OCI-LY7 (cell line): ENCODE measurements around the gene SLC6A6. TPM values are rescaled to one million over a fixed set of nuclear protein-coding genes. Genes with fewer than 3 reads are reported as not detected.

ENCODE experiments used
- BruUV-seq: library from RNA; stranded (reverse); fragments of 400-500 nt; replicated peaks from 2 replicates; lab custom pipeline; 2021; lab: Mats Ljungman, UMichigan
- CTCF ChIA-PET: fragments of 300-600 bp; sonication (Branson Sonifier 250); formaldehyde crosslinking; loops from one replicate; lab custom pipeline; 2022; ENCODE audit warnings: antibody characterized with exemption; ENCODE audit not compliant: unreplicated experiment; lab: Charles Lee
- POLR2A ChIA-PET: fragments of 300-600 bp; sonication (Branson Sonifier 250); formaldehyde crosslinking; loops from one replicate; lab custom pipeline; 2022; ENCODE audit warnings: antibody characterized with exemption; lab: Charles Lee
- DNase-seq: peaks from one replicate; pipeline ENCODE4 v3.0.0-alpha.2; 2015; ENCODE audit warnings: low spot score
- H2AFZ ChIP-seq: fragments of 200-600 bp; sonication (generic), shearing (Covaris generic); 2 replicates; pipeline ENCODE4 v1.6.1; 2014; ENCODE audit warnings: mild to moderate bottlenecking, antibody characterized with exemption, low read length, moderate library complexity
- H3K27ac ChIP-seq: fragments of 200-600 bp; sonication (generic); 2 replicates; pipeline ENCODE4 v1.5.1; 2014; ENCODE audit warnings: mixed run types, low read depth, mild to moderate bottlenecking, moderate library complexity, low read length, inconsistent platforms; ENCODE audit not compliant: poor library complexity, severe bottlenecking
- H3K36me3 ChIP-seq: fragments of 200-600 bp; sonication (generic); 2 replicates; pipeline ENCODE4 v1.6.1; 2014; ENCODE audit warnings: mild to moderate bottlenecking, antibody characterized with exemption, low read length, moderate library complexity, mixed read lengths; ENCODE audit not compliant: insufficient read depth
- H3K4me1 ChIP-seq: fragments of 200-600 bp; sonication (generic); 2 replicates; pipeline ENCODE4 v1.5.1; 2014; ENCODE audit warnings: mild to moderate bottlenecking, low read length; ENCODE audit not compliant: insufficient read depth, poor library complexity, severe bottlenecking
- H3K4me2 ChIP-seq: fragments of 200-600 bp; sonication (generic); 2 replicates; pipeline ENCODE4 v1.6.1; 2014; ENCODE audit warnings: mild to moderate bottlenecking, low read length
- H3K4me3 ChIP-seq: fragments of 200-600 bp; sonication (generic); 2 replicates; pipeline ENCODE4 v1.5.1; 2014; ENCODE audit warnings: mild to moderate bottlenecking, low read depth, low read length; ENCODE audit not compliant: poor library complexity, severe bottlenecking
- H3K79me2 ChIP-seq: fragments of 200-600 bp; sonication (generic); 2 replicates; pipeline ENCODE4 v1.6.1; 2016; ENCODE audit warnings: low read depth, mild to moderate bottlenecking, low read length, moderate library complexity, mixed read lengths; ENCODE audit not compliant: insufficient read depth
- H3K9me2 ChIP-seq: fragments of 200-600 bp; sonication (generic); 2 replicates; pipeline ENCODE4 v1.6.1; 2016; ENCODE audit warnings: mild to moderate bottlenecking, low read length, mixed read lengths; ENCODE audit not compliant: insufficient read depth
- H3K9me3 ChIP-seq: fragments of 200-600 bp; sonication (generic); 2 replicates; pipeline ENCODE4 v1.6.1; 2014; ENCODE audit warnings: mild to moderate bottlenecking, mixed run types, low read length, mixed read lengths
- H4K20me1 ChIP-seq: fragments of 200-600 bp; sonication (generic); 2 replicates; pipeline ENCODE4 v1.6.1; 2014; ENCODE audit warnings: mild to moderate bottlenecking, antibody characterized with exemption, low read length, moderate library complexity, mixed read lengths; ENCODE audit not compliant: insufficient read depth
- EZH2phosphoT487 ChIP-seq: fragments of 200-600 bp; sonication (generic); IDR thresholded peaks from 2 replicates; pipeline ENCODE4 v1.6.1; 2018; ENCODE audit warnings: low read depth, borderline replicate concordance, mild to moderate bottlenecking, mixed run types, antibody characterized with exemption, low read length, moderate library complexity, mixed read lengths
- intact Hi-C: fragments of 100-400 bp; cut with micrococcal nuclease; formaldehyde crosslinking; loops from one replicate; pipeline ENCODE4 v1.10.0; 2022; ENCODE audit not compliant: unreplicated experiment
- total RNA-seq, 2 experiments: library from RNA; depleted of rRNA in 1 of 2; stranded (reverse); fragments of >200 nt in 1 of 2; shearing (Covaris generic) in 1 of 2; gene quantifications; 2 replicates each; pipeline ENCODE4 v1.2.3, GENCODE V29; 2014 to 2022
- TF ChIP-seq, protein P1 (sequence below): fragments of 200-600 bp; sonication (generic); conservative IDR thresholded peaks from 2 replicates; pipeline ENCODE4 v1.5.1; 2014; ENCODE audit warnings: mild to moderate bottlenecking, antibody characterized with exemption, low read length, moderate library complexity, mixed read lengths

The SLC6A6 gene
- total RNA-seq, 2 experiments from 2014 or later: 43.0 to 51.8 TPM

DNA sequence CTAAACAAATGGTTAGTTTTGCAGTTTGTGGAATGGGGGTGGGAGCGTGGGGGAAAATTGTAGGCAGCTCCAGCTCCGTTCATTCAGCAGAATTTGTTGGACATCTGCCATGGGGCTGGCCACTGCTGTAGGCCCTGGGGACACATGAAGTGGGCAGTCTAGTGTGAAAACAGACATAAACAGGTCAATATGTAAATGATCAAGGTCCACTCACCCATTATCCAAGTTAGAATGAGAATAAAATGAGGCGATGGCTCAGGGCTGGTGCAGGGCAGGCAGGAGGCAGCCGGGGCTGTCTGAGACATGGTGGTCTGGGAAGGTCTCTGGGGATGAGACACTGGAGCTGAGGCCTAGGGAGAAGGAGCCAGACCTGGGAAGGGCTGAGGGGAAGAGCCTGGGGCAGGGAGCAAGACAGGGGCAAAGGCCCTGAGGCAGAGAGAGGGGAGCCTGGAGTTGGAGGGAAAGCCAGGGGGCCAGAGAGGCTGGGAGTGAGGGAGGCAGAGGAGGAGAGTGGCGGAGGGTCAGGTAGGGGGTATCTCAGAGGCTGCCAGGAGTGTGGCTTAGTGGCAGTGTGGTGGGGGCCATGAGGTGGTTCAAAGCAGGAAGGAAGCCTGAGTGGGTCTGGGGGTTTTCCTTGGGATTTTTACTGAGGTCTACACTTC is 6.2 kb upstream of the SLC6A6 start:
- Histone ChIP-seq H3K9me2 (no peaks in the 10 kb centered on the region), H3K9me3 (no peaks in the 10 kb centered on the region), H3K4me3 (no peak overlapping the region), H3K79me2 (no peaks in the 10 kb centered on the region), H3K27ac (no peak overlapping the region), H3K4me1 (peaks cover 79% of the 10 kb centered on the region), H2AFZ (no peak overlapping the region), H4K20me1 (no peaks in the 10 kb centered on the region), H3K36me3 (no peaks in the 10 kb centered on the region), H3K4me2 (no peak overlapping the region)
- TF ChIP-seq, protein P1, sequence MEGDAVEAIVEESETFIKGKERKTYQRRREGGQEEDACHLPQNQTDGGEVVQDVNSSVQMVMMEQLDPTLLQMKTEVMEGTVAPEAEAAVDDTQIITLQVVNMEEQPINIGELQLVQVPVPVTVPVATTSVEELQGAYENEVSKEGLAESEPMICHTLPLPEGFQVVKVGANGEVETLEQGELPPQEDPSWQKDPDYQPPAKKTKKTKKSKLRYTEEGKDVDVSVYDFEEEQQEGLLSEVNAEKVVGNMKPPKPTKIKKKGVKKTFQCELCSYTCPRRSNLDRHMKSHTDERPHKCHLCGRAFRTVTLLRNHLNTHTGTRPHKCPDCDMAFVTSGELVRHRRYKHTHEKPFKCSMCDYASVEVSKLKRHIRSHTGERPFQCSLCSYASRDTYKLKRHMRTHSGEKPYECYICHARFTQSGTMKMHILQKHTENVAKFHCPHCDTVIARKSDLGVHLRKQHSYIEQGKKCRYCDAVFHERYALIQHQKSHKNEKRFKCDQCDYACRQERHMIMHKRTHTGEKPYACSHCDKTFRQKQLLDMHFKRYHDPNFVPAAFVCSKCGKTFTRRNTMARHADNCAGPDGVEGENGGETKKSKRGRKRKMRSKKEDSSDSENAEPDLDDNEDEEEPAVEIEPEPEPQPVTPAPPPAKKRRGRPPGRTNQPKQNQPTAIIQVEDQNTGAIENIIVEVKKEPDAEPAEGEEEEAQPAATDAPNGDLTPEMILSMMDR: no peak
- TF ChIP-seq EZH2phosphoT487: no peak
- CTCF ChIA-PET: no interaction called here
- POLR2A ChIA-PET: interaction anchor here (1.2 kb wide), 1 partner anchor 17 kb away, joined by 3 read pairs; no protein-coding TSS in a partner anchor
- no peak for DNase-seq
- no TSS peak for BruUV-seq
- intact Hi-C loops: no loop called here

DNA sequence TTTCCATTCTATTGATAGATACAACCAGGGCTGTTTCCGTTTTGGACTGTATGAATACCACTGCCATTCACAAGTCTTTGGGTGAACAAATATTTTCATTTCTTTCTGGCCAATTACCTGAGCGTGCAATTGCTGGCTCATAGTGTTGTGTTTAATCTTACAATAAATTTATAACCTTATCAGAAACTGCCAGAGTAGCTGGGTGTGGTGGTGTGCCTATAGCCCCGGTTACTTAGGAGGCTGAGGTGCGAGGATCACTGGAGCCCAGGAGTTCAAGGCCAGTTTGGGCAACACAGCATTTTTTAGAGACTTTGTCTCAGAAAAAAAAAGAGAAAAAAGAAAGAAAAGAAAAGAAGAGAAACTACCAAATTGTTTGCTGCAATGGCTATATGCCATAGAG is 5.4 kb upstream of the SLC6A6 start:
- ChIA-PET CTCF (no interaction called here), POLR2A (no interaction called here)
- BruUV-seq: no TSS peak
- Histone ChIP-seq H3K36me3 (no peaks in the 10 kb centered on the region), H3K9me3 (no peaks in the 10 kb centered on the region), H3K9me2 (no peaks in the 10 kb centered on the region), H3K4me2 (peak overlapping the region; percentile 48), H3K4me1 (peaks cover 80% of the 10 kb centered on the region), H4K20me1 (no peaks in the 10 kb centered on the region), H3K4me3 (no peak overlapping the region), H3K79me2 (no peaks in the 10 kb centered on the region), H3K27ac (peak overlapping the region; percentile 52), H2AFZ (no peak overlapping the region)
- no peak for DNase-seq
- TF ChIP-seq EZH2phosphoT487: no peak
- TF ChIP-seq, protein P1: no peak
- intact Hi-C loops: no loop called here

DNA sequence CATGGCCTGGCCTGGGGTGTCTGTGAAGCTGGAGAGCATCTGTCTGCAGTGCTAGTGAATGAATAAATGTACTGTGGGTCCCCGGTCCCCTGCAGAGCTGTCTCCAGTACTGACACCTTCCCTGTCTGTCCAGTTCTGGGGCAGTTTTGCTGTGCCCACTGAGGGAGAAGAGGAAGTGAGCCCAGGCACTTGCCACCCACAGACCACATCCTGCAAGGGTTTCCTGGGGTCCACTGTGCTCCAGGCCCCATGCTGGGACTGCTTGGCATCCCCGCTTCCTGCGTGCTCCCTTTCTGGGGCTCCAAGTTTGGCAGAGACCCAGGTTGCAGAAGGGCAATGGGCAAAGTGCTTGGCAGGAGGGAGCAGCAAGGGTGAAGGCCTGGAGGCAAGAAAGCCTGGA is 4.9 kb upstream of the SLC6A6 start:
- H3K4me3 ChIP-seq: no peak overlapping the region
- no peaks in the 10 kb centered on the region for H3K9me2 ChIP-seq
- ChIA-PET CTCF (no interaction called here), POLR2A (no interaction called here)
- no peaks in the 10 kb centered on the region for H3K9me3 ChIP-seq
- peak; percentile 71 for DNase-seq
- H3K27ac ChIP-seq: peak overlapping the region; percentile 52
- TF ChIP-seq, protein P1: no peak
- no peak for TF ChIP-seq EZH2phosphoT487
- peak overlapping the region; percentile 48 for H3K4me2 ChIP-seq
- no peaks in the 10 kb centered on the region for H3K36me3 ChIP-seq
- peaks cover under 1% of the 10 kb centered on the region; the same call in 1 of the 2 replicates for H3K79me2 ChIP-seq
- no peak overlapping the region for H2AFZ ChIP-seq
- intact Hi-C loops: no loop called here
- no peaks in the 10 kb centered on the region for H4K20me1 ChIP-seq
- no TSS peak for BruUV-seq
- peaks cover 76% of the 10 kb centered on the region for H3K4me1 ChIP-seq
